GM18520 (cell line): ENCODE data around the gene MADD.

Experiments used
- ATAC-seq: cut with Tn5 transposase; IDR thresholded peaks from one replicate; pipeline ENCODE4 v1.9.1; 2021; ENCODE audit not compliant: unreplicated experiment

The MADD gene

GRCh38 chr11:47338396-47339241 lies 68.7 kb downstream of the MADD start:
- ATAC-seq = no peak

GRCh38 chr11:47340010-47340409 lies 70.1 kb downstream of the MADD start:
- no peak for ATAC-seq

- no peak for ATAC-seq
Measured at GRCh38 chr11:47340980-47341775, 71.2 kb downstream of the MADD start.

GRCh38 chr11:47342036-47342803 lies 72.3 kb downstream of the MADD start:
- ATAC-seq = no peak

GRCh38 chr11:47342854-47343253 lies 72.9 kb downstream of the MADD start:
- no peak for ATAC-seq

- ATAC-seq = no peak
Measured at GRCh38 chr11:47345890-47346563, 76.1 kb downstream of the MADD start.

- no peak for ATAC-seq
Measured at GRCh38 chr11:47347137-47347536, 77.2 kb downstream of the MADD start.

GRCh38 chr11:47348131-47348802 lies 78.3 kb downstream of the MADD start:
- no peak for ATAC-seq

- no peak for ATAC-seq
Measured at GRCh38 chr11:47348859-47349258, 78.9 kb downstream of the MADD start.

- no peak for ATAC-seq
Measured at GRCh38 chr11:47349521-47350095, 79.7 kb downstream of the MADD start.

- ATAC-seq = no peak
Measured at GRCh38 chr11:47350315-47350714, 80.4 kb downstream of the MADD start.

- no peak for ATAC-seq
Measured at GRCh38 chr11:47351156-47352126, 81.5 kb downstream of the MADD start.

- no peak for ATAC-seq
Measured at GRCh38 chr11:47352556-47352955, 82.6 kb downstream of the MADD start, which contains the start of gene MYBPC3. MYBPC3 (minus strand) TSS chr11:47352702; CDS start chr11:47352647, 55 bp downstream.

- no peak for ATAC-seq
Measured at GRCh38 chr11:47353978-47354774, 84.2 kb downstream of the MADD start.

- ATAC-seq = no peak
Measured at GRCh38 chr11:47354913-47355282, 85.0 kb downstream of the MADD start.

GRCh38 chr11:47355283-47356128 lies 85.6 kb downstream of the MADD start:
- ATAC-seq = no peak
